ENCODE data around the gene TMEM243. TPM values are rescaled to one million over a fixed set of nuclear protein-coding genes. Genes with fewer than 3 reads are reported as not detected.

TMEM243 gene
- total and polyA plus RNA-seq, 2 of the 13 experiments (the other 11 are each of a cell fraction or from before 2014, with no cell fraction given): 25.1 to 31.2 TPM

GRCh38 chr7:87219545-87220025 lies at the start of gene TMEM243 (continued):
- TF ChIP-seq ZNF256 (CRISPR knock-in tag; conservative IDR thresholded peaks at IDR 0.05) (0 out of 2 replicates have a peak, but pooled peaks have one; percentile 59), ZFAT (CRISPR knock-in tag; conservative IDR thresholded peaks at IDR 0.05) (no peak), ZNF10 (CRISPR knock-in tag; IDR thresholded peaks at IDR 0.05; ENCODE audit: borderline replicate concordance, low read depth) (no peak), ARNT2 (CRISPR knock-in tag; IDR thresholded peaks at IDR 0.05; ENCODE audit: low read depth) (no peak), HNF1B (CRISPR knock-in tag; IDR thresholded peaks at IDR 0.05) (no peak; the same call in 1 of the 2 replicates), GLMP (CRISPR knock-in tag; IDR thresholded peaks at IDR 0.05; ENCODE audit: borderline replicate concordance) (no peak), FOXK2 (IDR thresholded peaks at IDR 0.05) (no peak), HOXA3 (CRISPR knock-in tag; IDR thresholded peaks at IDR 0.05) (peak; percentile 0; the same call in 1 of the 2 replicates), KLF6 (CRISPR knock-in tag; IDR thresholded peaks at IDR 0.05) (no peak), ESRRA (CRISPR knock-in tag; IDR thresholded peaks at IDR 0.05; ENCODE audit: low read depth) (no peak), TFDP1 (CRISPR knock-in tag; IDR thresholded peaks at IDR 0.05; ENCODE audit: borderline replicate concordance) (no peak), SAP130 (CRISPR knock-in tag; IDR thresholded peaks at IDR 0.05; ENCODE audit: low read depth) (peak; percentile 51; the same call in 1 of the 2 replicates), SSRP1 (CRISPR knock-in tag; IDR thresholded peaks at IDR 0.05) (no peak), SRSF9 (IDR thresholded peaks at IDR 0.05; ENCODE audit: borderline replicate concordance, insufficient read depth, low read depth, low read length, poor library complexity, severe bottlenecking) (no peak), ZNF75D (CRISPR knock-in tag; IDR thresholded peaks at IDR 0.05; ENCODE audit: borderline replicate concordance) (0 out of 2 replicates have a peak, but pooled peaks have one; percentile 44), TBP (CRISPR knock-in tag; IDR thresholded peaks at IDR 0.05) (no peak), ZNF280B (CRISPR knock-in tag; IDR thresholded peaks at IDR 0.05; ENCODE audit: borderline replicate concordance) (no peak), MAFF (IDR thresholded peaks at IDR 0.05; ENCODE audit: low read depth, low read length) (no peak), REPIN1 (CRISPR knock-in tag; IDR thresholded peaks at IDR 0.05; ENCODE audit: borderline replicate concordance, low read depth) (no peak; the same call in 1 of the 2 replicates), SAFB2 (CRISPR knock-in tag; IDR thresholded peaks at IDR 0.05; ENCODE audit: borderline replicate concordance, low read depth) (no peak), LBX2 (CRISPR knock-in tag; IDR thresholded peaks at IDR 0.05; ENCODE audit: borderline replicate concordance) (no peak), TCF7L2 (IDR thresholded peaks at IDR 0.05; ENCODE audit: low read depth, low read length) (no peak), ZNF766 (CRISPR knock-in tag; IDR thresholded peaks at IDR 0.05; ENCODE audit: borderline replicate concordance) (no peak), POLR2G (IDR thresholded peaks at IDR 0.05; ENCODE audit: low read depth, low read length) (no peak), XRCC5 (optimal IDR thresholded peaks at IDR 0.05; ENCODE audit: low read length) (no peak), CAMTA2 (CRISPR knock-in tag; IDR thresholded peaks at IDR 0.05; ENCODE audit: borderline replicate concordance) (no peak)
